Effector memory CD4-positive, alpha-beta T cell (primary cell): ENCODE results near the gene COG2.
A peak's percentile ranks its signal among the peaks of the same experiment; 100 is the strongest.
"Not testable (repeated sequence)": the region's sequence is repeated elsewhere in the genome, so short reads cannot be mapped to it uniquely, and the experiment has no call there.

Experiments
- DNase-seq, 3 donors: peaks; one replicate each; pipeline ENCODE4 v3.0.0-alpha.2; 2020
- H3K27ac ChIP-seq: 2 replicates; pipeline ENCODE4 v1.7.0; 2013; ENCODE audit warnings: mild to moderate bottlenecking, low read length, moderate library complexity; ENCODE audit not compliant: insufficient read depth, poor library complexity, severe bottlenecking
- H3K27me3 ChIP-seq: replicated peaks from 2 replicates; pipeline ENCODE4 v1.7.0; 2013; ENCODE audit warnings: mild to moderate bottlenecking, low read length; ENCODE audit not compliant: insufficient read depth, control insufficient read depth, poor library complexity, severe bottlenecking
- H3K36me3 ChIP-seq: 2 replicates; pipeline ENCODE4 v1.7.0; 2013; ENCODE audit warnings: mild to moderate bottlenecking, low read length, moderate library complexity; ENCODE audit not compliant: control insufficient read depth, insufficient read depth
- H3K4me1 ChIP-seq: 2 replicates; pipeline ENCODE4 v1.7.0; 2013; ENCODE audit warnings: low read length, mild to moderate bottlenecking; ENCODE audit not compliant: control insufficient read depth, insufficient read depth, poor library complexity, severe bottlenecking
- H3K4me3 ChIP-seq: 2 replicates; pipeline ENCODE4 v1.7.0; 2013; ENCODE audit warnings: low read length, low read depth, mild to moderate bottlenecking; ENCODE audit not compliant: insufficient read depth, poor library complexity, severe bottlenecking
- H3K9me3 ChIP-seq: 2 replicates; pipeline ENCODE4 v1.7.0; 2013; ENCODE audit warnings: mild to moderate bottlenecking, low read length, moderate library complexity; ENCODE audit not compliant: control insufficient read depth

Gene COG2

DNA sequence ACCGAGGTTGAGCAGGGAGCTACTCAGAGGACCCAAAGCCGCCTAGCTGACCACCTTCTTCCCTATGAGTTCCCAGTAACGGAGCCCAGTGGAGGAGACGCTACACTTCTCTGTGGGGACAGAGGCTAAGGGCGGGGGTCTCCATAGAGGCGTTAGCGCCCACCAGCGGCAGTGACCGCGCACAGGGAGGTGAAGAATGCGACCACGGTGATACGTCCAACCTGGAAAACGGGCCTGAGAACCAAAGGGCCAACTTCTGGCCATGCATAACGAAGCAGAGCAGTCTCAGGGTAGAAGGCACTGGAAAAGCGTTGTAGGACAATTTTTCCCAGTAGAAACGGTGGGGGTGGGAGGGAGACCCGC is 400 bp upstream of the COG2 start:
- H3K4me3 ChIP-seq, result peak overlapping the region; percentile 95
- peak in 1 of 3 donors; percentile 3 for DNase-seq
- H3K9me3 ChIP-seq, result no peaks in the 10 kb centered on the region

DNA sequence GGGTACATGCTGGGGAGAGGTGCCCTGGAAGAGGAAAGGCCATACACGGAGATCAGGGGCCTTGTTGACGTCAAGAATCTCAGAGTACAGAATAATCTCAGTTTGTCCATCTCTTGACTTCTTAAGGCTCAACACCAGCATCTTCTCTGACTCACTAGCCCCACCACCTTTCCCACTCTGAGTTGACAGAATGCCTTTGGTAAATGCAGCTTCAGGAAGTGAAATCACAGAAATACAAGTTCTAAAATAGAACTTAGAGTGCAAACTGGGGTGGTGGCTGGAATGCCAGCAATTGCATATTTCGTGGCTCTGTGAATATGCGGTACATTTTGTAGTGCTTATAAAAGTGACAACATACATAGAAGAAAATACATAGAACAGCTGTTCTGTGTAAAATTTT is 1.6 kb downstream of the COG2 start:
- DNase-seq, result no peak
- H3K4me1 ChIP-seq, result peaks cover 17% of the 10 kb centered on the region
- no peaks in the 10 kb centered on the region for H3K27me3 ChIP-seq
- H3K36me3 ChIP-seq, result no peaks in the 10 kb centered on the region
- no peak overlapping the region for H3K27ac ChIP-seq
- H3K9me3 ChIP-seq, result no peaks in the 10 kb centered on the region
- H3K4me3 ChIP-seq, result no peak overlapping the region

More for the DNA sequence above, 400 bp upstream of the COG2 start:
- Histone ChIP-seq H3K27me3 (no peaks in the 10 kb centered on the region), H3K4me1 (peaks cover 17% of the 10 kb centered on the region), H3K27ac (no peak overlapping the region), H3K36me3 (no peaks in the 10 kb centered on the region)

DNA sequence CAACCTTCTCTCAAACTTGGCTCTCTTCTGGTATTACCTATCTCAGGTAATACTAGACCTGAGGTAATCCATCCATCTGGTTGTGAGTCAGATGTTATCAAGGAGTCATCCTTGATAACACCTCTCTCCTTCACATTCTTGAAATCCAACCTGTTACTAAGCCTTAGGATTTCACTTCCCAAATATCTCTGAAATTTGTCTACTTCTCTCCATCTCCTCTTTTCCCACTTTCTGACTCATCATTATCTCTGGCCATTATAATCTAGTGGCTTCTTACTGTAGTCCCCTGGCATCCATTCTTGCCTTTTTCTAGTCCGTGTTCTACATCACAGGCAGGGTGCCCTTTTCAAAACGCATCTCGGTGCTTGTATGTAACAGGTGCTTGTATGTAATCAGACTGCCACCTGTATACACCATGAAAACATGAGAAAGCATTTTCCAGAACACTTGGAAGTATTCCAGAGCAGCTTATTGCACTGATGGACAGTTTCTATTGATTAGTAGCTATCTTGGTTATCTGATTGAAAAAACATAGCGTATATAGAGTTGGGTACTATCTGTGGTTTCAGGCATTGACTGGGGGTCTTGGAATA is 4.5 kb downstream of the COG2 start:
- H3K36me3 ChIP-seq, result no peaks in the 10 kb centered on the region
- DNase-seq, result no peak
- H3K27me3 ChIP-seq, result no peaks in the 10 kb centered on the region
- no peaks in the 10 kb centered on the region for H3K9me3 ChIP-seq
- peaks cover 17% of the 10 kb centered on the region for H3K4me1 ChIP-seq
- H3K27ac ChIP-seq, result no peak overlapping the region
- no peak overlapping the region for H3K4me3 ChIP-seq

DNA sequence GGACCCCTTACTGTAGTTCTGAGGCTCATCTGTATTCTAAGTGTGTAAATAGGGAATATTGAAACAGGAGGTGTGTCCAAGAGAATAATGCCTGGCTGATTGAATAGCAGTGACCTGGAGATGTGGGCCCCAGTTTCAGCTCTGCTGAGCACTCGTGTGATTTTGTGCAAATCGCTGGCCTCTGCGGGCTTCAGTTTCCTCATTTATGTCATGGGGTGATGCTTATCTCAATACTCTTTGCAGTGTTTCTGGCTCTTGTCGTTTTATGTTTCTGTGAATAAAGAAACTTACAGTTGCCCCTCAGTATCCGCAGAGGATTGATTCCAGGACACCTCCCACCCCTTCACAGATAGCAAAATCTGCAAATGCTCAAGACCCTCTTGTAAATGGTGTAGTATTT is 5.0 kb downstream of the COG2 start:
- no peaks in the 10 kb centered on the region for H3K9me3 ChIP-seq
- H3K36me3 ChIP-seq, result no peaks in the 10 kb centered on the region
- no peak overlapping the region for H3K27ac ChIP-seq
- peaks cover 17% of the 10 kb centered on the region for H3K4me1 ChIP-seq
- no peaks in the 10 kb centered on the region for H3K27me3 ChIP-seq
- no peak overlapping the region for H3K4me3 ChIP-seq
- DNase-seq, result no peak

DNA sequence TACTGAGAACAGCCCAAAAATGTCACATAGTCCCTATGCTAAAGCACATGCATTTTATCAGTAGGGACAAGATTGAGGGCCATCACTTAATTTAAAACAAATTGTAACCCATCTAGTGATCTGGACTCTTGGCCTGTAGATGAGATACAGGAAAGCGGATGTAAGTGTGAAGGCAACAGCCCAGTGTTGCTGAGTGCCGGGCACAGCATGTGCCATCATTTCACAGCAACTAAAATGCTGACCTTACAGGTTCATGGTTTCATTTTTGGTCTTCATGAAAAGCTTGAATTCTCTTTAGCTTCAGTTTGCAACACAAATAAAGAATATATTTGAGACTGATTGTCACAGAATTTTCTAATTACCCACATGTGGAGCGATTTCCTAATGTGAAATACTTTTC is 5.8 kb downstream of the COG2 start:
- Histone ChIP-seq H3K4me1 (peaks cover 16% of the 10 kb centered on the region), H3K4me3 (no peak overlapping the region)

DNA sequence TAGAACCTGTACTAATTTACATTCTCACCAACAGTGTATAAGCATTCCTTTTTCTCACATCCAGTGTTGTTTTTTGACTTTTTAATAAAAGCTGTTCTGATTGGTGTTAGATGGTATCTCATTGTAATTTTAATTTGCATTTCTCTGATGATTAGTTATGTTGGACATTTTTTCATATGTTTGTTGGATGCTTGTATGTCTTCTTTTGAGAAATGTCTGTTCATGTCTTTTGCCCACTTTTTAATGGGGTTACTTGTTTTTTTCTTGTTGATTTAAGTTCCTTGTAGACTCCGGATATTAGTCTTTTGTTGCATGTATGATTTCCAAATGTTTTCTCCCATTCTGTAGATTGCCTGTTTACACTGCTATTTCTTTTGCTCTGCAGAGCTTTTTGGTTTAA is 8.0 kb downstream of the COG2 start:
- Histone ChIP-seq H3K4me3 (no peak overlapping the region), H3K27me3 (no peaks in the 10 kb centered on the region), H3K27ac (no peak overlapping the region), H3K4me1 (no peaks in the 10 kb centered on the region), H3K9me3 (no peaks in the 10 kb centered on the region), H3K36me3 (no peaks in the 10 kb centered on the region)
- no peak for DNase-seq

More for the DNA sequence above, 5.8 kb downstream of the COG2 start:
- no peak overlapping the region for H3K27ac ChIP-seq
- DNase-seq, result no peak
- no peaks in the 10 kb centered on the region for H3K36me3 ChIP-seq
- no peaks in the 10 kb centered on the region for H3K9me3 ChIP-seq
- H3K27me3 ChIP-seq, result no peaks in the 10 kb centered on the region

DNA sequence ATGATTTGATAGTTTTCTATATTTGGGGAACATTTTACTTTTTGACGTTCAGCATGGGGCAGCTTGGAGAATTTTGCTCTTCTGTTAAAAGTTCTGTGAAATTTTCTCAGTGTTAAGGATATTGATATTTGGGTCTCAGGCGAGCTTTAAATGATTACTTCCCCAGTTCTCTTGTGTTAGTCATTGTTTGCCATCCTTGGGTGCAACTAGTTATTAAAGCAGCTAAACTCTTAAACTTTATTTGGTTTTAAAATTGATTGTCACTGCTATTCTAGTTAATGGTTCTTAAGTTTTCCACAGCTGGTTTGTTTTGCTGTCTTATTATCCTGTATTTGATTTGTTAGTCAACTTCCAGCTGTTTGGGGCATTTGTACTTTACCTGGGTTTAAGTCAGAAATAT is 9.0 kb downstream of the COG2 start:
- no peak overlapping the region for H3K4me3 ChIP-seq
- H3K9me3 ChIP-seq, result no peaks in the 10 kb centered on the region
- H3K27ac ChIP-seq, result no peak overlapping the region
- H3K4me1 ChIP-seq, result no peaks in the 10 kb centered on the region
- H3K27me3 ChIP-seq, result no peaks in the 10 kb centered on the region
- DNase-seq, result no peak
- H3K36me3 ChIP-seq, result no peaks in the 10 kb centered on the region

DNA sequence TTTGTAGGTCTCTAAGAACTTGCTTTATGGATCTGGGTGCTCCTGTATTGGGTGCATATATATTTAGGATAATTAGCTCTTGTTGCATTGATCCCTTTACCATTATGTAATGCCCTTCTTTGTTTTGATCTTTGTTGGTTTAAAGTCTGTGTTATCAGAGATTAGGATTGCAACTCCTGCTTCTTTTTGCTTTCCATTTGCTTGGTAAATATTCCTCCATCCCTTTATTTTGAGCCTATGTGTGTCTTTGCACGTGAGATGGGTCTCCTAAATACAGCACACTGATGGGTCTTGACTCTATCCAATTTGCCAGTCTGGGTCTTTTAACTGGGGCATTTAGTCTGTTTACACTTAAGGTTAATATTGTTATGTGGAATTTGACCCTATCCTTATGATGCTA is 14.4 kb downstream of the COG2 start:
- H3K4me3 ChIP-seq, H3K27me3 ChIP-seq, H3K9me3 ChIP-seq, H3K4me1 ChIP-seq, H3K27ac ChIP-seq, DNase-seq: not testable (repeated sequence)
- H3K36me3 ChIP-seq, result peaks cover 16% of the 10 kb centered on the region

DNA sequence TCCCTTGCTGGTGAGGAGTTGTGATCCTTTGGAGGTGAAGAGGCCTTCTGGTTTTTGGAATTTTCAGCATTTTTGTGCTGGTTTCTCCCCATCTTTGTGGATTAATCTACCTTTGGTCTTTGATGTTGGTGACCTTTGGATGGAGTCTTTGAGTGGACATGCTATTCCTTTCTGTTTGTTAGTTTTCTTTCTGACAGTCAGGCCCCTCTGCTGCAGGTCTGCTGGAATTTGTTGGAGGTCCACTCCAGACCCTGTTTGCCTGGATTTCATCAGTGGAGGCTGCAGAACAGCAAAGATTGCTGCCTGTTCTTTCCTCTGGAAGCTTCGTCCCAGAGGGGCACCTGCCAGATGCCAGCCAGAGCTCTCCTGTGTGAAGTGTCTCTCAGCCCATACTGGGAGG is 15.8 kb downstream of the COG2 start:
- H3K9me3 ChIP-seq, H3K27me3 ChIP-seq, H3K27ac ChIP-seq, DNase-seq, H3K4me3 ChIP-seq, H3K4me1 ChIP-seq: not testable (repeated sequence)
- peaks cover 26% of the 10 kb centered on the region for H3K36me3 ChIP-seq

DNA sequence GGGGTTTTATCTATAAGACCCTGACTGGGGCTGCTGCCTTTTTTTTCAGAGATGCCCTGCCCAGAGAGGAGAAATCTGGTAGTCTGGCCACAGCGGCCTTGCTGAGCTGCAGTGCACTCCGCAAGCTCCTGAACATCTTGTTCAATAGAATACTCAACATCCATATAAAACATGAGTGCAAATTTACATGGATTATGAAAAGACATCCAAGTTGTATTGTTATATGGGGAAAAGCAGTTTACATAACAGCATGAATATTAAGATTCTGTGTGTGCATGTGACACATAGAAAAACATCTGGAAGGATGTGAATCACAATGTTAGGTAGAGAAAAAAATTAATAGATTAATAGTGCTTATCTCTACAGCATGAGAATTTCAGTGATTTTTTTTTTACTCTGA is 16.4 kb downstream of the COG2 start:
- Histone ChIP-seq H3K36me3 (peaks cover 31% of the 10 kb centered on the region), H3K9me3 (no peaks in the 10 kb centered on the region), H3K4me3 (no peak overlapping the region), H3K27me3 (no peaks in the 10 kb centered on the region), H3K4me1 (no peaks in the 10 kb centered on the region), H3K27ac (no peak overlapping the region)
- no peak for DNase-seq

DNA sequence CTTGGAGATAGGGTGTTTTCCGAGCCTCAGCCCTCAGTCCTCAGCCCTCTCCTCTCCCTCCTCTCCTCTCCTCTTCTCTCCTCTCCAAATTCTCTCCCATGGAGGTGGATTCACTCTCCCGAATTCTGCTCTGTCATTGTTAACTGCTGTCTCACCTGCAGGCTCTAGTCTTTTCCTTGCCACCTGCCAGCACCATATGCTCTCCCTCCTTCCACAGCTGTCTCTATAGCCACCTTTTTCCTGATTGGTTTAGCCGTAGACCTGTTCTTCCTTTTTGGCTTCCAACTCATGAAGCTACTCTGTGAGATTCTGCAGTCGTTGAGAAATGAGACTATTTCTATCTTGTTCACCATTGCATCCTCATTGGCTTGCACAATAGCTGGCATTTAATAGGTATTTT is 19.7 kb downstream of the COG2 start:
- Histone ChIP-seq H3K27ac (no peak overlapping the region), H3K27me3 (no peaks in the 10 kb centered on the region), H3K36me3 (peaks cover 64% of the 10 kb centered on the region), H3K4me1 (no peaks in the 10 kb centered on the region), H3K4me3 (no peak overlapping the region), H3K9me3 (no peaks in the 10 kb centered on the region)
- no peak for DNase-seq
